PC-3 (cell line): ENCODE results near the gene PSMA3. TPM values are rescaled to one million over a fixed set of nuclear protein-coding genes. Genes with fewer than 3 reads are reported as not detected.
A peak's percentile ranks its signal among the peaks of the same experiment; 100 is the strongest.

Source experiments
- ATAC-seq: fragments of 200-7000 bp; cut with Tn5 transposase; 2 replicates; pipeline ENCODE4 v1.9.1; 2020; ENCODE audit warnings: mild to moderate bottlenecking, moderate library complexity
- BruUV-seq: library from RNA; stranded (reverse); fragments of 400-500 nt; replicated peaks from 2 replicates; lab custom pipeline; 2021; lab: Mats Ljungman, UMichigan
- CTCF ChIA-PET: fragments of 300-600 bp; sonication (Branson Sonifier 250); formaldehyde crosslinking; loops from one replicate; lab custom pipeline; 2022; ENCODE audit warnings: antibody characterized with exemption; lab: Charles Lee
- POLR2A ChIA-PET: fragments of 300-600 bp; sonication (Branson Sonifier 250); formaldehyde crosslinking; loops from one replicate; lab custom pipeline; 2022; ENCODE audit warnings: antibody characterized with exemption; ENCODE audit not compliant: unreplicated experiment; lab: Charles Lee
- DNase-seq: peaks from one replicate; pipeline ENCODE4 v3.0.0-alpha.2; 2015
- H2AFZ ChIP-seq: fragments of 300-600 bp; sonication (generic); 2 replicates; pipeline ENCODE4 v1.6.0; 2016; ENCODE audit warnings: antibody characterized with exemption, low read length
- H3F3A ChIP-seq: fragments of 300-600 bp; sonication (generic); one replicate; pipeline ENCODE4 v1.6.0; 2017; ENCODE audit warnings: antibody characterized with exemption, low read length, control low read depth, mild to moderate bottlenecking; ENCODE audit not compliant: unreplicated experiment
- H3K27ac ChIP-seq: fragments of 300-600 bp; sonication (generic); 2 replicates; pipeline ENCODE4 v1.5.1; 2016; ENCODE audit warnings: mild to moderate bottlenecking, low read length
- H3K27me3 ChIP-seq: fragments of 300-600 bp; sonication (generic); 2 replicates; pipeline ENCODE4 v1.6.1; 2016; ENCODE audit warnings: low read length, mixed read lengths
- H3K36me3 ChIP-seq: fragments of 300-600 bp; sonication (generic); 2 replicates; pipeline ENCODE4 v1.6.1; 2016; ENCODE audit warnings: low read depth, mixed run types, low read length, mixed read lengths
- H3K4me1 ChIP-seq: fragments of 300-600 bp; sonication (generic); 2 replicates; pipeline ENCODE4 v1.5.1; 2016; ENCODE audit warnings: low read length; ENCODE audit not compliant: insufficient read depth
- H3K4me2 ChIP-seq: fragments of 300-600 bp; sonication (generic); 2 replicates; pipeline ENCODE4 v1.6.0; 2016; ENCODE audit warnings: low read length
- H3K4me3 ChIP-seq: fragments of 300-600 bp; sonication (generic); 2 replicates; pipeline ENCODE4 v1.5.1; 2016; ENCODE audit warnings: mild to moderate bottlenecking, low read length, mixed read lengths
- H3K79me2 ChIP-seq: fragments of 300-600 bp; sonication (generic); 2 replicates; pipeline ENCODE4 v1.6.1; 2017; ENCODE audit warnings: low read length, mixed read lengths
- H3K9ac ChIP-seq: fragments of 300-600 bp; sonication (generic); 2 replicates; pipeline ENCODE4 v1.6.0; 2016; ENCODE audit warnings: mild to moderate bottlenecking, low read length
- H3K9me2 ChIP-seq: fragments of 300-600 bp; sonication (generic); replicated peaks from 2 replicates; pipeline ENCODE4 v1.6.1; 2016; ENCODE audit warnings: mixed run types, low read length, mixed read lengths
- H3K9me3 ChIP-seq: fragments of 300-600 bp; sonication (generic); 2 replicates; pipeline ENCODE4 v1.6.1; 2016; ENCODE audit warnings: low read length, mixed read lengths
- H4K20me1 ChIP-seq: fragments of 300-600 bp; sonication (generic); 2 replicates; pipeline ENCODE4 v1.6.1; 2016; ENCODE audit warnings: low read length, mixed read lengths
- CTCF ChIP-seq: fragments of 300-600 bp; sonication (generic); conservative IDR thresholded peaks from 2 replicates; pipeline ENCODE4 v1.5.1; 2017; ENCODE audit warnings: antibody characterized with exemption, low read depth, mild to moderate bottlenecking, low read length
- EZH2 ChIP-seq: fragments of 300-600 bp; sonication (generic); IDR thresholded peaks from one replicate; pipeline ENCODE4 v1.6.1; 2017; ENCODE audit warnings: antibody characterized with exemption, mild to moderate bottlenecking, low read length; ENCODE audit not compliant: unreplicated experiment
- EZH2phosphoT487 ChIP-seq: fragments of 300-600 bp; sonication (generic); IDR thresholded peaks from 2 replicates; pipeline ENCODE4 v1.6.1; 2018; ENCODE audit warnings: mild to moderate bottlenecking, antibody characterized with exemption, low read length, borderline replicate concordance
- intact Hi-C: fragments of 100-400 bp; cut with micrococcal nuclease; formaldehyde crosslinking; loops from 2 replicates; pipeline ENCODE4 v1.9.0; 2023
- total RNA-seq: library from RNA; depleted of rRNA; stranded (reverse); fragments of >200 nt; gene quantifications from 2 replicates; pipeline ENCODE4 v1.2.3, GENCODE V29; 2014

Gene PSMA3
- total RNA-seq, 1 experiment from 2014 or later: 669 TPM

DNA sequence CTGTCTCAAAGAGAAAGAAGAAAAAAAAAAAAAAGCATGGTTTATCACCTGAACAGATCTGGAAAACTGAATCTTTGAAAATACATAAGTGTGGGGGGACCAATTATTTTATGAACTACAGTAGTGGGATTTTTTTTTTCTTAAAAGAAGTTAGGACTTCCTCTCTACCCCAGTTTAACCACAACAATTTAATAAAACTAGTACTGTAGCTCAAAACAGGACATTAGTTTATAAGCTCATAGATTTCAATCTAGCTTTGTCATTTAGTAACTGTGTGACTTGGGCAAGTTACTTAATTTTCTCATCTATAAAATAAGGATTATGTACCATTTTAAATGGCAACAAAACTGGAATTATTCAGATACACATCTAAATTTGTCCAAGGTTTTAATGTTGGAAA lies 30.2 kb downstream of the PSMA3 start:
- no peaks in the 10 kb centered on the region for H3K4me1 ChIP-seq
- DNase-seq: no peak
- peaks cover 82% of the 10 kb centered on the region for H3K36me3 ChIP-seq
- H3K27me3 ChIP-seq: no peaks in the 10 kb centered on the region
- no peaks in the 10 kb centered on the region for H3K9me2 ChIP-seq
- no peak overlapping the region for H3K4me2 ChIP-seq
- no peaks in the 10 kb centered on the region for H3K9me3 ChIP-seq
- no peak overlapping the region for H3K27ac ChIP-seq
- H2AFZ ChIP-seq: no peak overlapping the region
- CTCF ChIA-PET: no interaction called here
- H3K4me3 ChIP-seq: no peak overlapping the region
- TF ChIP-seq CTCF: no peak
- TF ChIP-seq EZH2: no peak
- no peak for TF ChIP-seq EZH2phosphoT487
- BruUV-seq: no TSS peak
- peaks cover 18% of the 10 kb centered on the region for H3F3A ChIP-seq
- peaks cover 85% of the 10 kb centered on the region for H3K79me2 ChIP-seq
- intact Hi-C loops: no loop called here
- POLR2A ChIA-PET: interaction anchor here (0.6 kb wide), 1 partner anchor 32 kb away, joined by 4 read pairs; no protein-coding TSS in a partner anchor
- H3K9ac ChIP-seq: no peak overlapping the region
- peaks cover 53% of the 10 kb centered on the region for H4K20me1 ChIP-seq
- no peak for ATAC-seq

DNA sequence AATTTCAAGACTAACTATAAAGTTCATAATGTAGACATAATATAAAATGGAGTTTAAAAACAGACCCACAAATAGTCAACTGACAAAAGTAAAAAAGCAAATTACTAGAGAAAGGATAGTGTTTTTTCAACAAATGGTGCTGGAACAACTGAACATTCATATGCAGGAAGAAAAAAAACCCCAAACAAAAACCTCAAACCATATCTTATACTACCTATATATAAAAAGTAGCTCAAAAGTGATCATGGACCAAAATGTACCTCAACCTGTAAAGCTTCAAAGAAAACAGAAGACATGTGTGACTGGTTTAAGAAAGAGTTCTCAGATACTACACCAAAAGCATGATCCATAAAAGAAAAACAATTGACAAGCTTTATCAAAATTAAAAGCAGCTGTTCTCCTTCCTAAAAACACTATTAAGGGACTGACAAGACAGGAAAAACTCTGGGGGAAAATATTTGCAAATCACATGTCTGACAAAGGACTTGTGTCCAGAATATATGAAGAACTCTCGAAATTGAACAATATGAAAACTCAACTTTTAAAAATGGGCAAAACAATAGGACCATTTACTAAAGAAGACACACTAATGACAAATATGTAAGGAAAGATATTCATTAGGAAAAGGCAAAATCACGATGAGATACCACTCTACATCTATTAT lies 31.0 kb downstream of the PSMA3 start:
- Histone ChIP-seq H4K20me1 (peaks cover 51% of the 10 kb centered on the region), H3K9ac (no peak overlapping the region), H3K9me2 (no peaks in the 10 kb centered on the region), H3K4me1 (no peaks in the 10 kb centered on the region), H3K4me3 (no peak overlapping the region), H2AFZ (no peak overlapping the region), H3K36me3 (peaks cover 80% of the 10 kb centered on the region), H3K79me2 (peaks cover 89% of the 10 kb centered on the region), H3F3A (peaks cover 17% of the 10 kb centered on the region), H3K4me2 (no peak overlapping the region), H3K27me3 (no peaks in the 10 kb centered on the region), H3K27ac (no peak overlapping the region), H3K9me3 (no peaks in the 10 kb centered on the region)
- POLR2A ChIA-PET: interaction anchor here (0.6 kb wide), 1 partner anchor 33 kb away, joined by 4 read pairs; no protein-coding TSS in a partner anchor
- no peak for ATAC-seq
- CTCF ChIA-PET: no interaction called here
- intact Hi-C loops: no loop called here
- BruUV-seq: TSS peak; percentile 2
- TF ChIP-seq EZH2phosphoT487 (no peak), EZH2 (no peak), CTCF (no peak)
- no peak for DNase-seq

DNA sequence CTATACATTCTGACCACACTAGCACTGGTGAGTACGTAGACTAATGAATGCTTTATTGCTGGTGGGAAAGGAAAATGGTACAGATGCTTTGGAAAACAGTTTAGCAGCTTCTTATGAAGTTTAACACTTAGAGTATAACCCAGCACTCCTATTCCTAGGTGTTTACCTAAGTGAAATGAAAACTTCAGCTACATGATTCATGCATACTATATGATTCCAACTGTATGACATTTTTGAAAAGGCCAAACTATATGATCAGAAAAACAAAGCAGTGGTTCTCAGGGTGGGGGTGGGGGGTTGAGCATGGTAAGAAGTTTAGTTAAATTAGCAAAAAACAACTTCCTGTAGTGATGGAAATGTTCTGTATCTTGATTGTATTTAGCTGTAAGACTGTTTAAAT lies 31.6 kb downstream of the PSMA3 start:
- Histone ChIP-seq H3K4me3 (no peak overlapping the region), H2AFZ (no peak overlapping the region), H3K79me2 (peaks cover 91% of the 10 kb centered on the region), H3K27ac (no peak overlapping the region), H4K20me1 (peaks cover 57% of the 10 kb centered on the region), H3K36me3 (peaks cover 81% of the 10 kb centered on the region), H3F3A (peaks cover 12% of the 10 kb centered on the region), H3K9me2 (no peaks in the 10 kb centered on the region), H3K9me3 (no peaks in the 10 kb centered on the region), H3K9ac (no peak overlapping the region), H3K4me1 (no peaks in the 10 kb centered on the region), H3K27me3 (no peaks in the 10 kb centered on the region), H3K4me2 (no peak overlapping the region)
- DNase-seq (no peak), ATAC-seq (peak; percentile 57)
- ChIA-PET POLR2A (no interaction called here), CTCF (no interaction called here)
- TF ChIP-seq EZH2 (no peak), CTCF (no peak), EZH2phosphoT487 (no peak)
- intact Hi-C loops: no loop called here
- BruUV-seq: no TSS peak
